ENCODE results near the gene MFAP3L. TPM values are rescaled to one million over a fixed set of nuclear protein-coding genes. Genes with fewer than 3 reads are reported as not detected.

Gene MFAP3L
- 1.1 and 1.2 TPM in 2 replicates for total RNA-seq (2014; rRNA removed; shearing (Covaris generic))

GRCh38 chr4:170026253-170027021, at the start of gene MFAP3L:
MFAP3L (minus strand) TSS chr4:170026395; CDS start chr4:170005877, 20,518 bp downstream.

Other genes with a start within 250 kb of the MFAP3L start
- 9.4 and 10.3 TPM in 2 replicates for gene AADAT, start 63.6 kb upstream of the MFAP3L start, total RNA-seq (2014; rRNA removed; shearing (Covaris generic))